GM15510 (cell line): ENCODE results near the gene HERPUD1.

Source experiments
- POLR2A ChIP-seq: IDR thresholded peaks from 3 replicates; pipeline ENCODE4 v1.6.1; 2011; ENCODE audit warnings: borderline replicate concordance; ENCODE audit not compliant: insufficient read length; ENCODE audit errors: extremely low read depth

Gene HERPUD1

DNA sequence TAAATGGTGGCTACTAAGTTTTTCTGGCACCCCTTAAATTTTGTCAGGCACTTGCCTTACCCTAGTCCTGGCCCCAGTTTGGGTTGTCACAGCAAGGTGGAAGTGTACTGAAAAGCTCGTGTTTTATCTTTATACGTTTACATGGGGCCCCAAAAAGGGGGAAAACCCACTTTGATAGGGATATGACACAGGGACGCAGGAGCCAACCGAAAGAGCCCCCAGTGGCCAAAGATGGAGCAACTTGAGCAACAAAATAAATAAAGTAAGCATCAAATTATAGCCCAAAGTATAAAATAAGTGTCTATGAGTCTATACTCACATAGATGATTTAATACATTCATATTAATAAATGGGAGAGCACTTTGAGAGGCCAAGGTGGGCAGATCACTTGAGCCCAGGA, 24.8 kb downstream of the HERPUD1 start:
- no peak for TF ChIP-seq POLR2A

DNA sequence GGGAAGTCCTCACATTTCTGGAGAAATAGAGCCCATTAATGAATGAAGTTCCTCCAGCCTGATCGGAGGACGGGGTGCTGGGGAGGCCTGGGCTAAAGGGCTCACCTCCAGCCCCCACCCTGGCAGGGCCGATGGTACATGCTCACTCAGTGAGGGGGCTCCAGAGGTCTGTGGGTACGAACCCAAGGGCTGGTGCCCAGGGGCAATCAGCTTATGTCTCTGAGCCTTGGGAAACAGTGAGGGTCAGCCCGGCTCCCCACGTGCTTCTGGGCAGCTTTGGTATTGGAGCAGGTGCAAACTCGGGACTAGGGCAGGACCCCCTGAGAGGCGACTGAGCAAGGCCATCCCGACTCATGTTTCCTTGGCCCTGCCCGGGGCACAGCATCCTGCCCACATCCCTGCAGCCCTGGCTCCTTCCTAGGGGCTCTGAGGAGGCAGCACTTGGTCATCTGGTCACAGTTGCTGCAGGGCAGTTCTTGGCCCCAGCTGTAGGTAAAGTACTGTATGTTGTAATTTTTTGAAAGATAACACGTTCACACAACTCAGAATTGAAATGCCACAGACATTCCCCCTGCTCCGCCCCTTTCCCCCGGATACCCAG, 28.8 kb downstream of the HERPUD1 start:
- TF ChIP-seq POLR2A, result no peak

DNA sequence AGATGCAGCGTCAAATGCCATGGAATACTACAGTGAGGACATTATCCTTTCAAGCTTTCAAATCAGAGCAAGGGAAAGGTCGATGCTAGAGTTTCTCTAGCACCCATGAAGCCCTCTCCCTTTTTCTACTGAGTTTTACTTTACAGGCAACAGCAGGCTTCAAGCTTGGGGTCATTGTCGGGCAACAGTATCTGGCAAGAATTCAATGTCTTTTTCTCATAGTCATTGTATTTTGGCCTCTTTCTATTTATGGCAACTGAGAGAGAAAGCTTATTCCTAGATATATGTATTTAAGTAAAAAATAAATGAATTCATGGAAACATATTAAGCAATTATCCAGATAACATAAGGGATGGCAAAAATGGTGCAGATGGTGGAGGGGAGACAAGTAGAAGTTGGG, 29.4 kb downstream of the HERPUD1 start:
- TF ChIP-seq POLR2A, result no peak

DNA sequence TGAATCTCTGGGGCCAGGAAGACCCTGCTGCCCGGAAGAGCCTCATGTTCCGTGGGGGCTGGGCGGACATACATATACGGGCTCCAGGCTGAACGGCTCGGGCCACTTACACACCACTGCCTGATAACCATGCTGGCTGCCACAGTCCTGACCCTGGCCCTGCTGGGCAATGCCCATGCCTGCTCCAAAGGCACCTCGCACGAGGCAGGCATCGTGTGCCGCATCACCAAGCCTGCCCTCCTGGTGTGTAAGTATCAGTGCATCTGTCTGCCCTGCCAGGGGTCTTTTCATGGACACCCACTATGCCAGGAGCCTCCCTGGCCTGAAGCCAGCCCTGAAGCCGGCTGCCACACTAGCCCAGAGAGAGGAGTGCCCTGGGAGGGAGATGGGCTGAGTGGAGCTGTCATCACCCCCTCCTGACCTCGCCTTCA, 29.9 kb downstream of the HERPUD1 start, which contains the start of gene CETP:
TSS of gene CETP (plus strand) at position 100 of the 431 bp plus-strand sequence. CDS start at position 130, 30 bp downstream.
- TF ChIP-seq POLR2A, result no peak

DNA sequence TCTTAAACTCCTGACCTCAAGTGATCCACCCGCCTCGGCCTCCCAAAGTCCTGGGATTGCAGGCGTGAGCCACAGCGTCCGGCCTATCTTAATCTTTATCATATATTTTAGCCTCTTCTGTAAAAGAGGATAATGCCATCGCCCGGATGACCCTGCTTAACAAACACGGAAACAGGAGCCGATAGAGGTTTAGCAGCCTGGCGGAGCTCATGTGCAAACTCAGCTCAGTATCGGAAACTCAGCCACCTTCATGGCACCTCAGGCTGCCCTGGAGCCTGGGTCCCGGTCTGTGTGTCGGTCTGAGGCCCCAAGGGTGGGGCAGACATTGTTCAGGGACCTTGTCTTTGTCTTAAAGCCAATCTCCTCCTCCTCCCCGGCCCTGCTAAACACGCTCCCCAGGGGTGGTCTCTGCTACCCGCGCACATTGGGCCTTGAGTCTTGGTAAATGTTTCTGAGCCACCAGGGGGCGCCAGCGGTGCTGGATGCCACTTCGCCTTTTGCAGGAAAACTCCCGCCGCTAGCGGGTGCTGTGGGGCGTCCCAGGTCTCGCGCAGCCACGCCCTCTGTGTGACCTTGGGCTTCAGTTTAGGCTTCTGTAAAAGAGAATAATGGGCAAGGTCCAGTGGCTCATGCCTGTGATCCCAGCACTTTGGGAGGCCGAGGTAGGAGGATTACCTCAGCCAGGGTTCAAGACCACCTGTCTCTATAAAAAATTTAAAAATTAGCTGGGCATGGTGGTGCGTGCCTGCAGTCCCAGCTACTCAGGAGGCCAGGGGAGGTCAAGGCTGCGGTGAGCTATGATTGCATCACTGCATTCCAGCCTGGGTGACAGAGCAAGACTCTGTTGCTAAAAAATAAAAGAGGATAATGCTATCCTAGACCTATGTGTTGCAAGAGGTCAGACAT, 32.6 kb downstream of the HERPUD1 start:
- no peak for TF ChIP-seq POLR2A

DNA sequence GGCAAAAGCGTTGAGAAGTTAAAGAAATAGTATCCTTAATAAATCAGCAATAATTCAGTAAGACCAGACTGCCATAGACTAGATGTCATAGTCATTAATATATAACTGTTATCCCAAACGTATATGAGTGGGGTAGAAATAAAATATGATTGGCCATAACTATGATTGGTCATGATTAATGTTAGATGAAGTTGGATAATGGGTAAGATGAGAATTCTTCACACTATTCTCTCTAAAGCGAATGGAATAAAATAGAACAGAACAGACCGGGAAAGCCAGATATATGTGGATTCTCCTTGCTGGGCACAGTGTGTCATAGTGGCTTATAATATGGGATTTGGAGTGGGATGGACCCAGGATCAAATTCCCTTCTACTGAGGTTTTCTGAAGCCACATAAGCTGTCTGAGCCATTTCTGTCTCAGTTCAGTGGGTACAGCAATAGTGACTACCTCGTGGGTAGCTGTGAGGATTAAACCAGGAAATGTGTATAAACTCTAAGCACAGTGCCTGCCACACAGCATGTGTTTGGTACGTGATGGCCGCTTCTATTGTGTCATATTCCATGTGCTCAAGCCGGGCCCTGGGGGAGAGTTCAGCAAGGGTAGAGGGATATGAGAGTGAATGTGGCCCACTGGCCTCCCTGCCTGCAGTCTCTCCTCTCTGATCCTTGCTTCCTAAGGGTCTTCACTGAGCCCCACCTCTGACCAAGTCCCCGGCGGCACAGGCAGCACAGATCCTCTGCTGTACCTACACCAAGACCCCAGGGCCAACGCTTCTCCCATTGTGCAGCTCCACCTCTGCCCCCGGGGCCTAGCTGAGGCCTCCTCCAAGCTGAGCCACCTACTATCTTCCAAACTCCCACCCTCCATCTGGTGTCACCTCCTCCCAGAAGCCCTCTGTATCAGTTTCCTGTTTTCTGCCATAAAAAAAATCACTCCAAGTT, 33.5 kb downstream of the HERPUD1 start:
- TF ChIP-seq POLR2A, result no peak

DNA sequence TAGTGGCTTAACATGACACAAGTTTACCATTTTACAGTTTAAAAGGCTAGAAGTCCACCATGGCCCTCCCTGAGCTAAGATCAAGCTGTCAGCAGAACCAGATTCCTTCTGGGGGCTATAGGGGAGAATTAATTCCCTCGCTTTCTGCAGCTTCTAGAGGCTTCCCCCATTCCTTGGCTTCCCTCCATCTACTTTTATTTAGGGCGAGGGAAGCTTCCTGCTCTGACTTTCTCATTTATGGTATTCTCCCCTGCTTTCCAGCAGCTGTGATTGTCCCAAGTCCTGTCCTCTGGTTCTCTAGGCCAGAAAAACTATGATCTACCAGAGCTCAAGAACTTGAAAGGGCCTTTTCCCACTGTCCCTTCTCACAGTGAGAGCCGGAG, 34.1 kb downstream of the HERPUD1 start:
- TF ChIP-seq POLR2A, result no peak

DNA sequence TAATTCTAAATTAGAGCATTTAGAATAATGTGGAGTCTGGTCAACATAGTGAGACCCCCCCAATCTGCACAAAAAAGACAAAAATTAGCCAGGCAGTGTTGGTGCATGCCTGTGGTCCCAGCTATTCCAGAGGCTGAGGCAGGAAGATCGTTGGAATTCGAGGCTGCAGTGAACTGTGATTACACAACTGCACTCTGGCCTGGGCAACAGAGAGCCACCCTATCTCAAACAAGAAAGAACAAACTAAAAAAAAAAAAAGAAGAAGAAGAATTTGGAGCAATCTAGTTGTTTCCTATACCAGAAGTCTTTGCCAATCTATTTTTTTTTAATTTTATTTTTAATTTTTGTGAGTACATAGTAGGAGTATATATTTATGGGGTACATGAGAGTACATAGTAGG, 35.8 kb downstream of the HERPUD1 start:
- no peak for TF ChIP-seq POLR2A

DNA sequence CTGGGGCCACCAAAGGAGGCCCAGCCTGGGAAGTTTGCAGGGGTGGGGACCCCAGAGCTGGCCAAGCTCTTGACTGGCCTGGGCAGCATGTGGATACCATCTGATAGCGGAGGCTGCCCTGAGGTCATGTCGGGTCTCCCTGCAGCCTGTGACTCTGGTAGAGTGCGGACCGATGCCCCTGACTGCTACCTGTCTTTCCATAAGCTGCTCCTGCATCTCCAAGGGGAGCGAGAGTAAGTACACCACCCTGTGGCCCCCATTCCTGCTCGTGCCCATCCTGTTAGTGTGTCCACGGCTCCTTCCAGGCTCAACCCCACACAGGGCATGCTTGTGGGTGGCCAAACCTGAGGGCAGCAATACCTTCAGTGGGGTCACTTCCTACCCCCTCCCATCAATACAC, 37.8 kb downstream of the HERPUD1 start:
- TF ChIP-seq POLR2A, result no peak

DNA sequence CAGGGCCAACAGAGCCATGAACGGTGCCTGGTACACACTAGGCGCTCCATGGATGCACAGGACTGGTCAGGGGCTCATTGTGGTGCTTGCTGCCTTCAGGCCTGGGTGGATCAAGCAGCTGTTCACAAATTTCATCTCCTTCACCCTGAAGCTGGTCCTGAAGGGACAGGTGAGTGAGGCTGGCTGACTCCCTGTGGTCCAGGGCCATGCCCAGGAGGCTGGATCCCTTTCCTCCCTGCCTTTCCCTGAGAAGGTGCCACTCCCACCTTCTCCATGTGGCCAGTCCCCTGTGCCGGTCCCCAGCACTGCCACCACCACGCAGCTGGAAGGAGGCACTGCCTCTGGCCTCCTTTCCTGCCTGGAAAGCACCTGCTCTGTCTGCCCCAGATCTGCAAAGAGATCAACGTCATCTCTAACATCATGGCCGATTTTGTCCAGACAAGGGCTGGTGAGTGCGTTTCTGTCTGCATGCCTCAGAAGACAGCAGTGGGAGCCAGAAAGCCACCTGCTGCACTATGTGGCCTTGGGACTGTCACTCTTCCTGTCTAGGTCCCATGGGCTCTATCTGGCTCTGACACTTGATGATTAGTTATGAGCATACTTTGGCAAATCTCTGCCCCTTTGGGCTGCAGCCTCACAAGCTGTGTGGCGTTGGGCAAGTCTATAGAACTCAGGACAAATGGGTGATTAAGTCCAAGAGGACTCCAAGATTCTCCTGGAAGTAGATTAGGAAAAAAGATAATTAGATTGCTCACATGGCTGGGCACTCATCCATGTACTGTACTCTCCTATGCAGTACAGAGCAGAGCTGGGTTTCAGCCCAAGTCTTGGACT, 39.2 kb downstream of the HERPUD1 start:
- TF ChIP-seq POLR2A, result no peak

DNA sequence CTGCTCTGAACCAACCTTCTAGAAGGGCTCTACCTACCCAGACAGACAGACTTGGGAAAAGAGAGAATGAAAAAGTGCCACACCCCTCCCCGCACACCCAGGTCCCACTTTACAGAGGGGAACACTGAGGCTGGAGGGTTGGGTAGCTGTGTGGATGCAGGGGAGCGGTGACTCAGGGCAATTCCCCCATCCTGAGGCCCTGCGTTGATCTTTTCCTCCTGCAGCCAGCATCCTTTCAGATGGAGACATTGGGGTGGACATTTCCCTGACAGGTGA, 39.8 kb downstream of the HERPUD1 start:
- TF ChIP-seq POLR2A, result no peak

DNA sequence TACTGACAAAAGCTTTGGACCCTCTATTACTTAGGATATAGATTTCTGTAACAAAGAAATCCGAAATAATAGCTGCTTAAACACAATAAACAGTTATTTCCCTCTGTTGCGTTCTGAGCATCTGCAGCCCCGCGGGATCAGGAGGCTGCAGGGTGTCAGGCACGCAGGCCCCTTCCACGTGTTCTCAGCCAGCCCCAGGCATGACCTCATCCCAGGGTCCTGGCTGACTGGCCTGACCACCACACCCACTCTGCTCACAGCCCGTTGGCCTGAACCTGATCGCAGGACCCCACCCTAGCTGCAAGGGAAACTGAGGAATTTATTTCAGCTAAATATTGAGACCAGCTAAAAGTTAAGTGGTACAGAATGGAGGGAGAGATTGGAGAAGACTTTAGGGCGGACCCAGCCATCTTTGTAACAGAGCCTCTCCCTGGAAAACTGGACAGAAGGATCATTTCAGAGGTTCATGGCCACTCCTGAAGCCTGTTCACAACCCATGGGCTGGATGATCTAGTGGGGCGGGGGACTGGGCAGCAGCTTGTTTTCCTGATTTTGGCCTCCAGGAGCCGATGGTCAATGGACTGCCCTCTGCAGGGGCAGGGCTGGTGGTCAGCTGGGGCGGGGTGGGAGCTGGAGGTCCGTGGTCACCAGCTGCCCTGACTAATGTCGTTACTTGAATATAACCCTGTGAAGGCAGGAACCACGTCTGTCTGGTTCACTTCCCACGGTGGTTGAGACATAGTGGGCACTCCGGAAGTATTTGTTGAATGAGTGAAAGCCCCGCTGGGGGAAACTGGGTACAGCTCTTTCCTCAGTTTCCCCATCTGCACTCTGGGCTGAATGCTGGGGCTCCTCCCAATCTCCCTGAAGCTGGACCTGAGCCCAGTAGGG, 40.7 kb downstream of the HERPUD1 start:
- no peak for TF ChIP-seq POLR2A

DNA sequence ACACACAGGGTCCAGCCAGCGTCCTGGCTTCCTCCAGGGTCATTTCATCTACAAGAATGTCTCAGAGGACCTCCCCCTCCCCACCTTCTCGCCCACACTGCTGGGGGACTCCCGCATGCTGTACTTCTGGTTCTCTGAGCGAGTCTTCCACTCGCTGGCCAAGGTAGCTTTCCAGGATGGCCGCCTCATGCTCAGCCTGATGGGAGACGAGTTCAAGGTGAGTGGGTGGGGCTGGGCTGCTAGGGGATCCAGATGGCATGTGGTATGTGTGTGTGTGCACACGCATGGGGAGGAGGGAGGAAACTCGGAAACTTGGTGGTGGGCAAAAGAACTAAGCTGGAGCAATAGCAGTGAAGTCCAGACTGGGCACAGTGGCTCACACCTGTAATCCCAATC, 41.4 kb downstream of the HERPUD1 start:
- no peak for TF ChIP-seq POLR2A
